H9 (cell line): Measurements from ENCODE around the gene DEFB112. TPM values are rescaled to one million over a fixed set of nuclear protein-coding genes. Genes with fewer than 3 reads are reported as not detected.

Experiments
- DNase-seq: peaks from one replicate; pipeline ENCODE4 v3.0.0-alpha.2; 2017
- H2AFZ ChIP-seq: one replicate; pipeline ENCODE4 v1.6.1; 2013; ENCODE audit warnings: mild to moderate bottlenecking, low read length, control low read depth, moderate library complexity
- H2AK5ac ChIP-seq: 2 replicates; pipeline ENCODE4 v1.6.1; 2013; ENCODE audit warnings: low read length, control low read depth, mixed read lengths; ENCODE audit not compliant: insufficient read length
- H2BK120ac ChIP-seq: one replicate; pipeline ENCODE4 v1.6.1; 2013; ENCODE audit warnings: low read depth, mild to moderate bottlenecking, low read length, control low read depth, inconsistent platforms; ENCODE audit not compliant: poor library complexity, severe bottlenecking
- H2BK12ac ChIP-seq: 2 replicates; pipeline ENCODE4 v1.6.1; 2013; ENCODE audit warnings: low read length, control low read depth, mixed read lengths, low read depth; ENCODE audit not compliant: insufficient read length
- H2BK15ac ChIP-seq: 2 replicates; pipeline ENCODE4 v1.6.1; 2013; ENCODE audit warnings: low read depth, low read length, control low read depth
- H2BK20ac ChIP-seq: one replicate; pipeline ENCODE4 v1.6.1; 2013; ENCODE audit warnings: low read depth, mild to moderate bottlenecking, low read length, control low read depth, inconsistent platforms; ENCODE audit not compliant: poor library complexity, severe bottlenecking
- H2BK5ac ChIP-seq: 2 replicates; pipeline ENCODE4 v1.6.1; 2013; ENCODE audit warnings: low read length, control low read depth, mixed read lengths; ENCODE audit not compliant: insufficient read length
- H3K14ac ChIP-seq: 2 replicates; pipeline ENCODE4 v1.6.1; 2013; ENCODE audit warnings: low read length, control low read depth; ENCODE audit not compliant: insufficient read depth
- H3K18ac ChIP-seq: 2 replicates; pipeline ENCODE4 v1.6.1; 2013; ENCODE audit warnings: low read depth, mild to moderate bottlenecking, mixed read lengths, low read length, control low read depth; ENCODE audit not compliant: insufficient read length
- H3K23ac ChIP-seq: 2 replicates; pipeline ENCODE4 v1.6.1; 2013; ENCODE audit warnings: low read length, control low read depth, mixed read lengths, low read depth; ENCODE audit not compliant: insufficient read length
- H3K23me2 ChIP-seq: 2 replicates; pipeline ENCODE4 v1.6.1; 2013; ENCODE audit warnings: low read depth, mild to moderate bottlenecking, mixed read lengths, low read length, control low read depth; ENCODE audit not compliant: insufficient read length, poor library complexity, severe bottlenecking
- H3K27ac ChIP-seq: 2 replicates; pipeline ENCODE4 v1.5.1; 2013; ENCODE audit warnings: low read length, control low read depth, mixed read lengths, low read depth; ENCODE audit not compliant: insufficient read length
- H3K27me3 ChIP-seq: 2 replicates; pipeline ENCODE4 v1.6.1; 2013; ENCODE audit warnings: low read length, control low read depth, inconsistent platforms; ENCODE audit not compliant: insufficient read depth
- H3K4ac ChIP-seq: 2 replicates; pipeline ENCODE4 v1.6.1; 2013; ENCODE audit warnings: low read depth, mild to moderate bottlenecking, control low read depth, inconsistent platforms, low read length, moderate library complexity
- H3K4me1 ChIP-seq: 2 replicates; pipeline ENCODE4 v1.6.1; 2013; ENCODE audit warnings: low read length, control low read depth, inconsistent platforms; ENCODE audit not compliant: insufficient read depth
- H3K4me2 ChIP-seq: 2 replicates; pipeline ENCODE4 v1.6.1; 2013; ENCODE audit warnings: low read length, control low read depth, mixed read lengths; ENCODE audit not compliant: insufficient read length, insufficient read depth
- H3K56ac ChIP-seq: 2 replicates; pipeline ENCODE4 v1.6.1; 2013; ENCODE audit warnings: low read depth, mild to moderate bottlenecking, mixed read lengths, low read length, control low read depth; ENCODE audit not compliant: insufficient read length
- H3K79me1 ChIP-seq: 2 replicates; pipeline ENCODE4 v1.6.1; 2013; ENCODE audit warnings: low read depth, mild to moderate bottlenecking, moderate library complexity, low read length, control low read depth, inconsistent platforms; ENCODE audit not compliant: insufficient read depth, poor library complexity, severe bottlenecking
- H3K79me2 ChIP-seq: 2 replicates; pipeline ENCODE4 v1.6.1; 2013; ENCODE audit warnings: low read length, control low read depth, inconsistent platforms; ENCODE audit not compliant: insufficient read depth
- H3K9ac ChIP-seq: 2 replicates; pipeline ENCODE4 v1.6.1; 2013; ENCODE audit warnings: low read length, control low read depth, mixed read lengths; ENCODE audit not compliant: insufficient read length; ENCODE audit errors: extremely low read depth
- H3K9me3 ChIP-seq: one replicate; pipeline ENCODE4 v1.6.1; 2013; ENCODE audit warnings: low read depth, low read length, inconsistent platforms; ENCODE audit not compliant: control insufficient read depth
- H3T11ph ChIP-seq: one replicate; pipeline ENCODE4 v1.6.1; 2013; ENCODE audit warnings: mild to moderate bottlenecking, low read length, control low read depth, inconsistent platforms
- H4K20me1 ChIP-seq: one replicate; pipeline ENCODE4 v1.6.1; 2013; ENCODE audit not compliant: control insufficient read depth, insufficient read length, insufficient read depth
- H4K5ac ChIP-seq: 2 replicates; pipeline ENCODE4 v1.6.1; 2013; ENCODE audit warnings: low read depth, mild to moderate bottlenecking, mixed read lengths, low read length, control low read depth; ENCODE audit not compliant: insufficient read length
- H4K8ac ChIP-seq: replicated peaks from 2 replicates; pipeline ENCODE4 v1.6.1; 2013; ENCODE audit warnings: low read length, control low read depth, mixed read lengths, low read depth; ENCODE audit not compliant: insufficient read length
- H4K91ac ChIP-seq: 2 replicates; pipeline ENCODE4 v1.6.1; 2013; ENCODE audit warnings: low read depth, mild to moderate bottlenecking, moderate library complexity, mixed read lengths, low read length, control low read depth; ENCODE audit not compliant: insufficient read length
- H3K27ac Mint-ChIP-seq, 3 experiments: 2 replicates in 2 of 3; 3 replicates in 1 of 3; pipeline ENCODE4 v1.8.0; 2020 to 2021; ENCODE audit warnings: mixed read lengths in 3 of 3, mild to moderate bottlenecking in 1 of 3, moderate library complexity in 1 of 3
- H3K27me3 Mint-ChIP-seq: 2 replicates; pipeline ENCODE4 v1.8.0; 2021; ENCODE audit warnings: low read depth, mild to moderate bottlenecking, moderate library complexity, mixed read lengths
- H3K36me3 Mint-ChIP-seq, 3 experiments: 2 replicates in 2 of 3; 3 replicates in 1 of 3; pipeline ENCODE4 v1.8.0; 2020 to 2021; ENCODE audit warnings: low read depth in 3 of 3, mixed read lengths in 3 of 3; ENCODE audit not compliant: insufficient read depth in 1 of 3
- H3K4me1 Mint-ChIP-seq, 2 experiments: 2 replicates each; pipeline ENCODE4 v1.8.0; 2020; ENCODE audit warnings: mixed read lengths in 2 of 2
- H3K4me3 Mint-ChIP-seq, 2 experiments: 2 replicates in 1 of 2; 3 replicates in 1 of 2; pipeline ENCODE4 v1.8.0; 2020 to 2021; ENCODE audit warnings: mild to moderate bottlenecking in 2 of 2, mixed read lengths in 2 of 2, moderate library complexity in 1 of 2
- H3K9me3 Mint-ChIP-seq, 2 experiments: 2 replicates in 1 of 2; 3 replicates in 1 of 2; pipeline ENCODE4 v1.8.0; 2020; ENCODE audit warnings: mild to moderate bottlenecking in 2 of 2, mixed read lengths in 2 of 2, moderate library complexity in 1 of 2
- CTCF ChIP-seq: fragments of 200-600 bp; sonication (generic); conservative IDR thresholded peaks from 3 replicates; pipeline ENCODE4 v1.8.0; 2021; ENCODE audit warnings: antibody characterized with exemption, mild to moderate bottlenecking
- total RNA-seq: library from RNA; stranded (reverse); gene quantifications from 2 replicates; pipeline ENCODE4 v1.2.1, GENCODE V29; 2021

DEFB112 gene
- total RNA-seq, 1 experiment from 2014 or later, result not detected

- no peak within 1 kb of the TSS for H3K18ac ChIP-seq
- H3K27ac Mint-ChIP-seq, result no peak within 1 kb of the TSS
- H2BK120ac ChIP-seq, result no peak within 1 kb of the TSS
- H2BK5ac ChIP-seq, result no peak within 1 kb of the TSS
- no peak within 1 kb of the TSS for H3K4ac ChIP-seq
- no peaks in the 10 kb centered on the region for H3K4me1 ChIP-seq
- no peaks in the 10 kb centered on the region for H3K27me3 ChIP-seq
- no peaks in the 10 kb centered on the region for H3K9me3 Mint-ChIP-seq
- H3K23me2 ChIP-seq, result no peaks in the 10 kb centered on the region
- H4K5ac ChIP-seq, result no peak within 1 kb of the TSS
- no peak for TF ChIP-seq CTCF
- H3K79me1 ChIP-seq, result no peaks in the 10 kb centered on the region
- H2BK20ac ChIP-seq, result no peak within 1 kb of the TSS
- no peak within 1 kb of the TSS for H4K91ac ChIP-seq
- no peaks in the 10 kb centered on the region; the same call in 1 of the 2 replicates for H3K27me3 Mint-ChIP-seq
- no peaks in the 10 kb centered on the region; the same call in 1 of the 2 replicates for H3K79me2 ChIP-seq
- H3K4me2 ChIP-seq, result no peak within 1 kb of the TSS
- no peak within 1 kb of the TSS for H3K14ac ChIP-seq
- H3K9me3 ChIP-seq, result no peaks in the 10 kb centered on the region
- H2BK15ac ChIP-seq, result no peak within 1 kb of the TSS
- H3K9ac ChIP-seq, result no peak within 1 kb of the TSS
- no peak within 1 kb of the TSS for H3K23ac ChIP-seq
- no peak within 1 kb of the TSS for H4K8ac ChIP-seq
- no peak within 1 kb of the TSS for H2AFZ ChIP-seq
- no peak within 1 kb of the TSS for H3K4me3 Mint-ChIP-seq
- H4K20me1 ChIP-seq, result no peaks in the 10 kb centered on the region
- H3T11ph ChIP-seq, result no peak within 1 kb of the TSS
- H3K56ac ChIP-seq, result no peak within 1 kb of the TSS
- H3K36me3 Mint-ChIP-seq, result no peaks in the 10 kb centered on the region
- H2AK5ac ChIP-seq, result no peak within 1 kb of the TSS
- H3K27ac ChIP-seq, result no peak within 1 kb of the TSS
- DNase-seq, result no peak
- H3K4me1 Mint-ChIP-seq, result no peaks in the 10 kb centered on the region
- H2BK12ac ChIP-seq, result no peak within 1 kb of the TSS
These were observed 27.8 kb downstream of the DEFB112 start, which contains the start of gene DEFB110 for GRCh38 chr6:50021894-50022293. DEFB110 (minus strand) TSS chr6:50021994; CDS start chr6:50021935, 59 bp downstream.
